TTC549 (cell line): ENCODE results near the gene PLCH1.

Experiments used
- FAIRE-seq: peaks from 2 replicates; lab custom pipeline; 2012; peaks lifted over from hg19 to GRCh38; lab: Jason Lieb, UNC

Gene PLCH1

DNA sequence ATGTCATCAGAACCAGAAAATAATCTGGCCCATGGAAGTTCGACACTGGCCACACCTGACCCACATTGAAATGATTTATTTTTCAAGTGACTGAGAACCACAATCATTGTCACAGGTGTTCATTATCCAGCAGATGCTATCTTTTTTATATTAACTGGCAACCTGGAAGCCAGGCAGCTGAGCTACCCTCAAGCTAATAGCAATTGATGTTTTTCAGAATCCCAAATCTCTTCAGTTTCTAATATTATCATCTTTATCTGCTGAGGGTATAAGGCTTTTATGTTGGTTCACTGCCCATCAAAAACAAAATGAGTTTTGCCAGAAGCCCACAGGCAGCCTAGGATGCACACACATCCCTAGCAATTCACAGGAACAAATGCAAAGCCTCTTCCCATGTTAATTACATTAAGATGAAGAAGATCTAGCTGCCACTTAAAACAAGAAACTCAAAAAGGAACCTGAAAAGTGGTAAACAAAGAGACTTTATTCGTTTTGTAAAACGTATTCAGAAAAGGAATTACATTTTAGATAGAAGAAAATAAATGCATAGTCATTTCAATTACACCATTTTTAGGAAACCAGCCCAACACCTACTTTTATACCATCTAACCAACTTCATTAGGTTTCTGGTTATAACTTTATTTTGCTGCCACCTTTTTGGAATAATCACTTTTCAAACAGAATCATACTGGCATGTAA, 410.5 kb downstream of the PLCH1 start:
- FAIRE-seq = no peak

- FAIRE-seq = no peak
Observed at GRCh38 chr3:155332716-155333115, 412.2 kb downstream of the PLCH1 start.

GRCh38 chr3:155331078-155331477, 413.8 kb downstream of the PLCH1 start:
- FAIRE-seq = no peak

- no peak for FAIRE-seq
Observed at GRCh38 chr3:155330370-155330769, 414.5 kb downstream of the PLCH1 start.

- no peak for FAIRE-seq
Observed at GRCh38 chr3:155329513-155330048, 415.3 kb downstream of the PLCH1 start.

DNA sequence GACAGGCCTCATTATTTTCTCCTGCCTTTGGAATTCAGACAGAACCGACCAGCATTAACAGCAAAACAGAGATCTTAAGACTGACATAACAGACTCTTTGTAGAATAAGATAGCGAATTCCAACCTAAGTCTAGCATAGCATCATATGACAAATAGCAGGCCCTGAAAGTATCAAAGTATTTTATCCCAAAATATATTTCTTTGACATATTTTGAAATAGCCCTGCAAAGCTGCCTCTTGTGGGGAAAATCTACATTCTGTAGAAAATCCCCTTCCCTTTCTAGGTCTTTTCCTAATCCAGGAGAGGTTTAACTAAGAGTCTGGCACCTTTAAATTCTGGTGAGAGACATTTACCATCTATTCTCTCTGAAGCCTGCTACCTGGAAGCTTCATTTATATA, 417.0 kb downstream of the PLCH1 start:
- no peak for FAIRE-seq

GRCh38 chr3:155327430-155327829, 417.4 kb downstream of the PLCH1 start:
- FAIRE-seq = no peak

- FAIRE-seq = no peak
Observed at GRCh38 chr3:155326901-155327300, 418.0 kb downstream of the PLCH1 start.

- FAIRE-seq = no peak
Observed at GRCh38 chr3:155326244-155326643, 418.6 kb downstream of the PLCH1 start.
